ENCODE data around the gene DHX35. TPM values are rescaled to one million over a fixed set of nuclear protein-coding genes. Genes with fewer than 3 reads are reported as not detected.

Gene DHX35
- total RNA-seq, 3 donors from 2014 or later (not counting 1 experiment from before 2014, with no cell fraction given): 8.8 to 11.4 (median 10.2) TPM

GRCh38 chr20:38997622-38998021 lies 35.5 kb downstream of the DHX35 start:
- H3K36me3 Mint-ChIP-seq: peaks cover 11% of the 10 kb centered on the region
- no peaks in the 10 kb centered on the region for H3K9me3 ChIP-seq (ENCODE audit: control insufficient read depth, insufficient read depth, low read length)
- no peaks in the 10 kb centered on the region for H3K27me3 Mint-ChIP-seq (ENCODE audit: low read depth in 2 of 2)
- no peak overlapping the region for H3K4me3 Mint-ChIP-seq
- H3K27me3 ChIP-seq (ENCODE audit: control insufficient read depth, insufficient read depth, low read length): no peaks in the 10 kb centered on the region
- peak overlapping the region in 1 of 2 donors; percentile 14 for H3K27ac Mint-ChIP-seq
- no peak overlapping the region for H3K27ac ChIP-seq (ENCODE audit: low read length)
- TF ChIP-seq, protein P1, sequence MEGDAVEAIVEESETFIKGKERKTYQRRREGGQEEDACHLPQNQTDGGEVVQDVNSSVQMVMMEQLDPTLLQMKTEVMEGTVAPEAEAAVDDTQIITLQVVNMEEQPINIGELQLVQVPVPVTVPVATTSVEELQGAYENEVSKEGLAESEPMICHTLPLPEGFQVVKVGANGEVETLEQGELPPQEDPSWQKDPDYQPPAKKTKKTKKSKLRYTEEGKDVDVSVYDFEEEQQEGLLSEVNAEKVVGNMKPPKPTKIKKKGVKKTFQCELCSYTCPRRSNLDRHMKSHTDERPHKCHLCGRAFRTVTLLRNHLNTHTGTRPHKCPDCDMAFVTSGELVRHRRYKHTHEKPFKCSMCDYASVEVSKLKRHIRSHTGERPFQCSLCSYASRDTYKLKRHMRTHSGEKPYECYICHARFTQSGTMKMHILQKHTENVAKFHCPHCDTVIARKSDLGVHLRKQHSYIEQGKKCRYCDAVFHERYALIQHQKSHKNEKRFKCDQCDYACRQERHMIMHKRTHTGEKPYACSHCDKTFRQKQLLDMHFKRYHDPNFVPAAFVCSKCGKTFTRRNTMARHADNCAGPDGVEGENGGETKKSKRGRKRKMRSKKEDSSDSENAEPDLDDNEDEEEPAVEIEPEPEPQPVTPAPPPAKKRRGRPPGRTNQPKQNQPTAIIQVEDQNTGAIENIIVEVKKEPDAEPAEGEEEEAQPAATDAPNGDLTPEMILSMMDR (IDR thresholded peaks at IDR 0.05): no peak
- no peaks in the 10 kb centered on the region for H3K9me3 Mint-ChIP-seq
- H3K36me3 ChIP-seq (ENCODE audit: control insufficient read depth, insufficient read depth, low read length): peaks cover 44% of the 10 kb centered on the region
- 55% methylated on average over 8 of the region's 8 CpGs for WGBS (ENCODE audit: insufficient coverage)
- peak in 2 of 3 donors; percentile 15 to 24 for ATAC-seq
- H3K4me1 Mint-ChIP-seq: peaks cover 0 to 15% of the 10 kb centered on the region in 2 donors
- H3K4me1 ChIP-seq (ENCODE audit: control insufficient read depth, insufficient read depth, low read length): no peaks in the 10 kb centered on the region
- intact Hi-C loops (cut with micrococcal nuclease): no loop called here
- no peak overlapping the region for H3K4me3 ChIP-seq (ENCODE audit: low read length)
- peak in 1 of 2 donors; percentile 24 for DNase-seq

GRCh38 chr20:38999217-38999616 lies 37.1 kb downstream of the DHX35 start:
- Mint-ChIP-seq H3K9me3 (no peaks in the 10 kb centered on the region), H3K27ac (no peak overlapping the region), H3K27me3 (ENCODE audit: low read depth in 2 of 2) (no peaks in the 10 kb centered on the region), H3K36me3 (peaks cover 11% of the 10 kb centered on the region), H3K4me1 (peaks cover 0 to 15% of the 10 kb centered on the region in 2 donors), H3K4me3 (no peak overlapping the region)
- peaks cover 56% of the 10 kb centered on the region for H3K36me3 ChIP-seq (ENCODE audit: control insufficient read depth, insufficient read depth, low read length)
- H3K27me3 ChIP-seq (ENCODE audit: control insufficient read depth, insufficient read depth, low read length): no peaks in the 10 kb centered on the region
- 91% methylated on average over 3 of the region's 3 CpGs for WGBS (ENCODE audit: insufficient coverage)
- H3K27ac ChIP-seq (ENCODE audit: low read length): no peak overlapping the region
- intact Hi-C loops (cut with micrococcal nuclease): no loop called here
- H3K4me1 ChIP-seq (ENCODE audit: control insufficient read depth, insufficient read depth, low read length): no peaks in the 10 kb centered on the region
- no peaks in the 10 kb centered on the region for H3K9me3 ChIP-seq (ENCODE audit: control insufficient read depth, insufficient read depth, low read length)
- ATAC-seq (no peak), DNase-seq (no peak)
- no peak overlapping the region for H3K4me3 ChIP-seq (ENCODE audit: low read length)
- TF ChIP-seq, protein P1 (IDR thresholded peaks at IDR 0.05): no peak

- no peak overlapping the region for H3K27ac Mint-ChIP-seq
- H3K9me3 Mint-ChIP-seq: no peaks in the 10 kb centered on the region
- DNase-seq (no peak), ATAC-seq (no peak)
- Histone ChIP-seq H3K4me1 (ENCODE audit: control insufficient read depth, insufficient read depth, low read length) (no peaks in the 10 kb centered on the region), H3K27ac (ENCODE audit: low read length) (no peak overlapping the region), H3K4me3 (ENCODE audit: low read length) (no peak overlapping the region), H3K27me3 (ENCODE audit: control insufficient read depth, insufficient read depth, low read length) (no peaks in the 10 kb centered on the region), H3K9me3 (ENCODE audit: control insufficient read depth, insufficient read depth, low read length) (no peaks in the 10 kb centered on the region), H3K36me3 (ENCODE audit: control insufficient read depth, insufficient read depth, low read length) (peaks cover 63% of the 10 kb centered on the region)
- H3K4me1 Mint-ChIP-seq: peaks cover 0 to 15% of the 10 kb centered on the region in 2 donors
- over 99% methylated on average over 6 of the region's 6 CpGs for WGBS (ENCODE audit: insufficient coverage)
- H3K4me3 Mint-ChIP-seq: no peak overlapping the region
- H3K36me3 Mint-ChIP-seq: peaks cover 11% of the 10 kb centered on the region
- intact Hi-C loops (cut with micrococcal nuclease): no loop called here
- TF ChIP-seq, protein P1 (IDR thresholded peaks at IDR 0.05): no peak
- no peaks in the 10 kb centered on the region for H3K27me3 Mint-ChIP-seq (ENCODE audit: low read depth in 2 of 2)
Measured at GRCh38 chr20:38999965-39000910, 38.1 kb downstream of the DHX35 start.

Data from natural killer cell (primary cell).